Measurements from ENCODE around the gene CLECL1.
"Not testable (repeated sequence)": the region's sequence is repeated elsewhere in the genome, so short reads cannot be mapped to it uniquely, and the experiment has no call there.

DNA sequence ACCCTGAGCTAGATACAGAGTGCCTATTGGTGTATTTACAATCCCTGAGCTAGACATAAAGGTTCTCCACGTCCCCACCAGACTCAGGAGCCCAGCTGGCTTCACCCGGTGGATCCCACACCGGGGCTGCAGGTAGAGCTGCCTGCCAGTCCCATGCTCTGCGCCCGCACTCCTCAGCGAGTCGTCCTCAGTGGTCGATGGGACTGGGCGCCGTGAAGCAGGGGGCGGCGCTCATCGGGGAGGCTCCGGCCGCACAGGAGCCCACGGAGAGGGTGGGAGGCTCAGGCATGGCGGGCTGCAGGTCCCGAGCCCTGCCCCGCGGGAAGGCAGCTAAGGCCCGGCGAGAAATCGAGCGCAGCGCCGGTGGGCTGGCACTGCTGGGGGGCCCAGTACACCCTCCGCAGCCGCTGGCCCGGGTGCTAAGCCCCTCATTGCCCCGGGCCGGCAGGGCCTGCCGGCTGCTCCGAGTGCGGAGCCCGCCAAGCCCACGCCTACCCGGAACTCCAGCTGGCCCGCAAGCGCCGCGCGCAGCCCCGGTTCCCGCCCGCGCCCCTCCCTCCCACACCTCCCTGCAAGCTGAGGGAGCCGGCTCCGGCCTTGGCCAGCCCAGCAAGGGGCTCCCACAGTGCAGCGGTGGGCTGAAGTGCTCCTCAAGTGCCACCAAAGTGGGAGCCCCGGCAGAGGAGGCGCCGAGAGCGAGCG lies 6.7 kb upstream of the CLECL1 start:
- TF ChIP-seq, protein P1, sequence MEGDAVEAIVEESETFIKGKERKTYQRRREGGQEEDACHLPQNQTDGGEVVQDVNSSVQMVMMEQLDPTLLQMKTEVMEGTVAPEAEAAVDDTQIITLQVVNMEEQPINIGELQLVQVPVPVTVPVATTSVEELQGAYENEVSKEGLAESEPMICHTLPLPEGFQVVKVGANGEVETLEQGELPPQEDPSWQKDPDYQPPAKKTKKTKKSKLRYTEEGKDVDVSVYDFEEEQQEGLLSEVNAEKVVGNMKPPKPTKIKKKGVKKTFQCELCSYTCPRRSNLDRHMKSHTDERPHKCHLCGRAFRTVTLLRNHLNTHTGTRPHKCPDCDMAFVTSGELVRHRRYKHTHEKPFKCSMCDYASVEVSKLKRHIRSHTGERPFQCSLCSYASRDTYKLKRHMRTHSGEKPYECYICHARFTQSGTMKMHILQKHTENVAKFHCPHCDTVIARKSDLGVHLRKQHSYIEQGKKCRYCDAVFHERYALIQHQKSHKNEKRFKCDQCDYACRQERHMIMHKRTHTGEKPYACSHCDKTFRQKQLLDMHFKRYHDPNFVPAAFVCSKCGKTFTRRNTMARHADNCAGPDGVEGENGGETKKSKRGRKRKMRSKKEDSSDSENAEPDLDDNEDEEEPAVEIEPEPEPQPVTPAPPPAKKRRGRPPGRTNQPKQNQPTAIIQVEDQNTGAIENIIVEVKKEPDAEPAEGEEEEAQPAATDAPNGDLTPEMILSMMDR (IDR thresholded peaks at IDR 0.05), result not testable (repeated sequence)
- TF ChIP-seq EP300 (IDR thresholded peaks at IDR 0.05), result not testable (repeated sequence)

All from upper lobe of left lung (tissue), 4 donors.